Retinal pigment epithelial cell (primary cell): ENCODE results near the gene GTF2E1.
A peak's percentile ranks its signal among the peaks of the same experiment; 100 is the strongest.

Experiments used
- DNase-seq: peaks from one replicate; pipeline ENCODE4 v3.0.0-alpha.2; 2010; ENCODE audit warnings: low read depth
- H3K4me3 ChIP-seq: 2 replicates; pipeline ENCODE4 v1.5.1; 2011; ENCODE audit warnings: mild to moderate bottlenecking, low read length, control low read depth, moderate library complexity
- TF ChIP-seq, protein P1 (sequence below): conservative IDR thresholded peaks from 2 replicates; pipeline ENCODE4 v1.5.1; 2011; ENCODE audit warnings: low read depth, low read length, control low read depth, inconsistent platforms

Gene GTF2E1

DNA sequence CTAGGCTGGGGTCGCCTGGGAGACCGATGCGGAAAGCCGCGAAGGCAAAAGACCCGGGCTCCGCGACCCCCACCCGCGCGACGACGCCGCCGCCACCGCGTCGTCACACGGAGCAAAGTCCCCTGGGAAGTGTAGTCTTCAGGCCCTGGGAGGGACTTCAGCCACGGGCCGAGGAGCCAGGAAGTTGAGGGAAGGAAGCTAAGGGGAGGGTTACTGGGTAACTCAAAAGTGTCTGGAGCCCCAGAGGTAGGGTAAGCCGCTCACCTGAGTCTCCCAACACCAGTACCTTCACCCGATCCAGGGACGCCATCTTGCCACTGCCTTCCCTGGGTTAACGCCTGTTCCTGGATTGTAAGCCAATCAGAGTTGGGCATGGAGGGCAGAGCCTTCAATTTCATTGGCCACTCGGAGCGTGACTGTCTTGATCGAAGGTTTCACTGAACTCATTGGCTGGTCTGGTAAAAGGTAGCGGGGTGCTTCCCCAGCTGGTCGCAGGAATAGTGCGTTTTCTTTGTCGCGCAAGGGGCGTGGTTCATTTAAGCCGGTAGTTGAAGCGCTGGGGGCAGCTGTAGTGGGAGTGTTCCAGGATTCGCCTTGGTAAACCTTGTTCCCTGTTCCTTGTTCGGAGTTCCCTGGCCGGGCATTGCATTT is at the start of gene GTF2E1, which contains the start of gene RABL3:
TSS of gene GTF2E1 (plus strand) at position 547 of the 651 bp plus-strand sequence. CDS start 7,809 bp downstream, outside the sequence.
TSS of gene RABL3 (minus strand) at position 319 of the 651 bp plus-strand sequence. CDS start at position 310, 9 bp downstream.
- peak within 1 kb of the TSS; percentile 99 for H3K4me3 ChIP-seq
- DNase-seq, result peak; percentile 99
- TF ChIP-seq, protein P1, sequence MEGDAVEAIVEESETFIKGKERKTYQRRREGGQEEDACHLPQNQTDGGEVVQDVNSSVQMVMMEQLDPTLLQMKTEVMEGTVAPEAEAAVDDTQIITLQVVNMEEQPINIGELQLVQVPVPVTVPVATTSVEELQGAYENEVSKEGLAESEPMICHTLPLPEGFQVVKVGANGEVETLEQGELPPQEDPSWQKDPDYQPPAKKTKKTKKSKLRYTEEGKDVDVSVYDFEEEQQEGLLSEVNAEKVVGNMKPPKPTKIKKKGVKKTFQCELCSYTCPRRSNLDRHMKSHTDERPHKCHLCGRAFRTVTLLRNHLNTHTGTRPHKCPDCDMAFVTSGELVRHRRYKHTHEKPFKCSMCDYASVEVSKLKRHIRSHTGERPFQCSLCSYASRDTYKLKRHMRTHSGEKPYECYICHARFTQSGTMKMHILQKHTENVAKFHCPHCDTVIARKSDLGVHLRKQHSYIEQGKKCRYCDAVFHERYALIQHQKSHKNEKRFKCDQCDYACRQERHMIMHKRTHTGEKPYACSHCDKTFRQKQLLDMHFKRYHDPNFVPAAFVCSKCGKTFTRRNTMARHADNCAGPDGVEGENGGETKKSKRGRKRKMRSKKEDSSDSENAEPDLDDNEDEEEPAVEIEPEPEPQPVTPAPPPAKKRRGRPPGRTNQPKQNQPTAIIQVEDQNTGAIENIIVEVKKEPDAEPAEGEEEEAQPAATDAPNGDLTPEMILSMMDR, result no peak

DNA sequence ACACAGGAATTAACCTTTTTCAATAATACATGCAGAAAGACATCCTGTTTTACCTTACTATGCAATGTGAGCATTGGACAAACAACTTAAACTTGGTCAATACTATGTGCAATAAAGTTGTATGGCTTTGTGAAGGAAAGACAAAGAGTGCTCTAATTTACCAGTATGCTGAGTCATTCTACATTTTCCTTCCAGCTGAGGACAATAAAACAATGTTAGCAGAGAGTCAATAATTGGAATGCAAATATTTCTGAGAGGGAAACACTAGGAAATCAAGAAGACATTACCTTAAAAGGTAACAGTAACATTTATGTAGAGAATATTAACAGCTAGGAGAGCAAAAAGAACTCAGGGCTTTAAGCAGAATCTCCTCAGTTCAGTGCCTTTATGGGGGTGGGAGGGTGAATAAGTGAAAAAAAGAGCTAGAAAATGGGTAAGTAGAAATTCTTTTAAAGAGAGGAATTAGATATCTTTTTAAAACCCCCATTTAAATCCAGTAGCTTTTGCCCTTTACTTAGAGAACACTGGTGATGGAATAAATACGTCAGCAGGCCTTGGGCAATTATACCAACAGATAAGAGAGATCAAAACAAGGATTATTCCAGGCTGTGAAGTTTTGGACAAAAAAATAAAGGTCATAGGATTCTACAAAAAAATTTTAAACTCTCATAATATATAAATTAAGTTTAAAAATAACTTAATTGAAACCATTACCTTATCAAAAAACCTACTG is 48.9 kb upstream of the GTF2E1 start:
- H3K4me3 ChIP-seq, result no peak overlapping the region
- TF ChIP-seq, protein P1, result no peak
- no peak for DNase-seq

DNA sequence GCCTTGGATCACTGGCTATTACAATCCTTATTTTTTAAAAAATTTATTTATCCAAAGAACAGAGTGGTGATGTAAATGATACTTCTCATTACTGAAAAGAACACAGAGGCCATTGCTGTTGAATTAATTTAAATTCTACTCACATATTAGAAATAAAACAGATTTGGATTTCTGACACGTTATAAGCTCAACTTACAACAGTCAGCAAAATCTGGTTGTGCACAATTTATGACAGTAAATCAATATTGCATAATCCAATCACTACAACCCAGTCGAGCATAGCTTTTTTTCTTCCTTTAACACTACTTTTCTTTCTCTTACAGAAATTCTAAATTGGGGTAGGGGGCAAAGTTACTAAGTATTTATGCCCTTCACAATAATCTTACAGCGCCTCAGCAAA is 43.2 kb upstream of the GTF2E1 start:
- TF ChIP-seq, protein P1, result no peak
- DNase-seq, result no peak
- no peak overlapping the region for H3K4me3 ChIP-seq

DNA sequence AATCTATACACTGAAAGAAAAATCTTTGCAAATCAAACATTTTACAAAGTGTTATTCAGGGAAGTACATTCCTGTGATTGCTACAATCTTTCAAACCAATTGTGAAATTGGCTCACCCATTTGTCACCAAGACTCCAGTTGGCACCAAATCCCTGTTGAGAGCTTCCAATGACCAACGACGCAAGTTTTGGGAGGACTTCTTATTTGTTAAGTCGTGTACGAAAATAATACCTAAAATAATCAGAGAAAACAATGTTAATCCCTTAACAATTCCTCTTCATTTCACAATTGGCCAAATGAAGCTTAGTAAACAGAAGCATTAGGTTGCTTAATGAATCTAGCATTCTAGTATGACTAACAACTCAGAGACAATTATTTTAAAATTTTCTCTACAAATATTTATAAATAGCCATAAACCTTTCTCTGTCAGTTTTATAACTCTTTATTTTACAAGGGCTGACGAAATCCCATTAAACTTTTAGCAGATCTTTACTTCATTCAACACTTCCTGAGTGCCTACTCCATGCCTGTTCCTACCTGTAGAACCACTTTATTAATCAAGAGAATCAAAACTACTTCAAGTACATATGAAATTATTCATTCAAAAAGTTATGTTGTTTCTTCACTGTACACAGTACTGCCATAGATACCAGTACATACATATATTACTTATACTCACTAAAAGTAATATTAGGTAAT is 36.5 kb upstream of the GTF2E1 start:
- H3K4me3 ChIP-seq, result no peak overlapping the region

DNA sequence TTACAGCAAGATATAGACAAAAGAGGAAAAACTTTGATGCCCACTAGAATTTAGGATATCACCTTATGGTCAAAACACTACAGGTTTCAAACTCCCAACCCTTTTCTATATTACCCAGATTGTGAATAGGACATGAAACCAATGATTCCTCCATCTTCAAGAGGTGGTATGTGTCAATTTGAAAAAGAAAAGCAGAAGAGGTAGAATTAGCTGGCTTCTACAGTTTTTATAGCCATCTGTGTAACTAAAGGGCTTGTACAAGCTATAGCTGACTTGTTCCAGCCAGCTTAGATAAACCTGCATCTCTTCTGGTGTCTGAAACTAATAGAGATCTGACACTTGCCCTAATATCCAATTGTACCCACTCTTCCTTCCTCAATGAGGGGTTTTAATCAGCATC is 35.6 kb upstream of the GTF2E1 start:
- no peak for DNase-seq
- H3K4me3 ChIP-seq, result no peak overlapping the region
- TF ChIP-seq, protein P1, result no peak

More for the DNA sequence above, 36.5 kb upstream of the GTF2E1 start:
- no peak for DNase-seq
- TF ChIP-seq, protein P1, result no peak

DNA sequence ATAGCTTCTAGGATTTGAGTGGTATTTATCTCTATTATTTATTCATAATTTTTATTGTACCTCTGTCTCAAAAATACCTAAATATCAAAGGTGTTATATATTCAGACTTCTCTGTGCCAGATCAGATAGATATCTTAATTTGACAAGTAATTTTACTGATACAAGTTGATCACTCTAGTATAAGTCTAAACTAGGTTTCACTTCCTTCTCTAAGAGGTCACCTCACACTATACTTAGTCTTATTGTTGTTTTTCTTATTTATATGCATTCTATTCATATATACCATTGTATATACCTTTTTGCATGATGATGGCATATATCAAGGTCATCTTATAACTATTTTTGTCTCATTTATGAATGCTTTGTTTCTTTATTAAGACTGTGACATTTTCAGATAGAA is 34.1 kb upstream of the GTF2E1 start:
- no peak overlapping the region for H3K4me3 ChIP-seq
- no peak for DNase-seq
- TF ChIP-seq, protein P1, result no peak
